ENCODE data around the gene CLEC12A. TPM values are rescaled to one million over a fixed set of nuclear protein-coding genes. Genes with fewer than 3 reads are reported as not detected.

CLEC12A gene
- total RNA-seq, 2 donors from 2014 or later: not detected

DNA sequence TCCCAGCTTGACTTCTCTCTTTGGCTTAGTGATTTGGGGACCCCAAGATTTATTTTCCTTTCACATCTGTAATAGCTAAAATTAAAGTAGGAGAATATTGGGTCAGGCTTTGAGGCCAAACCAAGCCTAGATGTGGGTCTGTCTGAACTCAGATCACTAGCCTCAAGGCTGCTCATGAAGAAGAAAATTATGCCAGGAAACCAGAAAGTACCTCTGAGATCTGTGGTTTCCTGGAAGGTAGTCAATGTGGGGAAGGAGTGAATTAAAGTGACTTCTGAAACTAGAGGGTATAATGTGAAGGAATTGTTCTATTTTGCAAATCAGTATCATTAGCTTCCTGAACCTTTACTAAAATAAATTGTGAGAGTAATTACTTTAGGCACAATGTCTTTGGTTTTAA, 13.4 kb upstream of the CLEC12A start:
- no peak overlapping the region for H3K27ac Mint-ChIP-seq
- no peaks in the 10 kb centered on the region for H3K36me3 Mint-ChIP-seq (ENCODE audit: low read depth)
- H3K4me1 Mint-ChIP-seq: peaks cover 37% of the 10 kb centered on the region

DNA sequence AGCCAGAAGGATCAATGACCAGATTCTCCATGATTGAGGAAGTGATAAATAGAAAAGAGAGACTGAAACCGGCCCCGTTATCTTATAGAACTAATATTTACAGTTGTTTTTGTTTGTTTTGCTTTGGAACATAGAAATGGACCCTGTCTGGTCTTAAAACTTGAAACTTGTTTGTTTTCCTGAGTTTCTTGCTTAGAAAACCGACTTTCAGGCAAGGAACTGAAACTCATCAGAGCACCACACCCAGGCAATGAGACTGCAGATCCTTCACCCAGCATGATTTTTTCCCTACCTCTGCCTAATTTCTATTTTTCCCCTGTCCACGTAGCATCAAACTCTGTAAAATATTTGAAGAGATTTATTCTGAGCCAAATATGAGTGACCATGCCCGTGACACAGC, 10.6 kb upstream of the CLEC12A start:
- Mint-ChIP-seq H3K27me3 (ENCODE audit: insufficient read depth) (no peaks in the 10 kb centered on the region), H3K36me3 (ENCODE audit: low read depth) (no peaks in the 10 kb centered on the region), H3K4me3 (no peak overlapping the region), H3K4me1 (peaks cover 38% of the 10 kb centered on the region), H3K27ac (no peak overlapping the region), H3K9me3 (no peaks in the 10 kb centered on the region)
- H3K9ac ChIP-seq (ENCODE audit: extremely low read depth, low read length, poor library complexity, severe bottlenecking): no peak overlapping the region
- peaks cover 14% of the 10 kb centered on the region for H3K4me1 ChIP-seq (ENCODE audit: control insufficient read depth, insufficient read depth, low read length)
- no peaks in the 10 kb centered on the region for H3K9me3 ChIP-seq (ENCODE audit: control insufficient read depth, low read length)
- H3K27me3 ChIP-seq (ENCODE audit: control insufficient read depth, insufficient read depth, low read length, poor library complexity, severe bottlenecking): no peaks in the 10 kb centered on the region
- no peak overlapping the region for H3K4me3 ChIP-seq (ENCODE audit: low read length)
- no peak for TF ChIP-seq CTCF (conservative IDR thresholded peaks at IDR 0.05)
- H3K27ac ChIP-seq (ENCODE audit: low read depth, low read length): no peak overlapping the region
- no peak for DNase-seq
- no peaks in the 10 kb centered on the region for H3K36me3 ChIP-seq (ENCODE audit: control insufficient read depth, insufficient read depth, low read length)
- 90 to 100% methylated on average over 3 to 5 of the region's 5 CpGs for WGBS, 2 experiments (ENCODE audit: insufficient coverage in 1 of 2, insufficient read length in 1 of 2)

More for the DNA sequence above, 13.4 kb upstream of the CLEC12A start:
- peaks cover 6% of the 10 kb centered on the region for H3K9me3 Mint-ChIP-seq
- no peaks in the 10 kb centered on the region for H3K36me3 ChIP-seq (ENCODE audit: control insufficient read depth, insufficient read depth, low read length)
- H3K4me3 Mint-ChIP-seq: no peak overlapping the region
- H3K9ac ChIP-seq (ENCODE audit: extremely low read depth, low read length, poor library complexity, severe bottlenecking): no peak overlapping the region
- no peaks in the 10 kb centered on the region for H3K9me3 ChIP-seq (ENCODE audit: control insufficient read depth, low read length)
- no peak for DNase-seq
- H3K4me3 ChIP-seq (ENCODE audit: low read length): no peak overlapping the region
- no peak for TF ChIP-seq CTCF (conservative IDR thresholded peaks at IDR 0.05)
- no peak overlapping the region for H3K27ac ChIP-seq (ENCODE audit: low read depth, low read length)
- H3K27me3 Mint-ChIP-seq (ENCODE audit: insufficient read depth): no peaks in the 10 kb centered on the region
- no peaks in the 10 kb centered on the region for H3K27me3 ChIP-seq (ENCODE audit: control insufficient read depth, insufficient read depth, low read length, poor library complexity, severe bottlenecking)
- peaks cover 14% of the 10 kb centered on the region for H3K4me1 ChIP-seq (ENCODE audit: control insufficient read depth, insufficient read depth, low read length)

- Mint-ChIP-seq H3K9me3 (peaks cover 2% of the 10 kb centered on the region), H3K4me3 (no peak overlapping the region), H3K36me3 (ENCODE audit: low read depth) (no peaks in the 10 kb centered on the region), H3K27me3 (ENCODE audit: insufficient read depth) (no peaks in the 10 kb centered on the region), H3K4me1 (peaks cover 38% of the 10 kb centered on the region), H3K27ac (no peak overlapping the region)
- no peak for TF ChIP-seq CTCF (conservative IDR thresholded peaks at IDR 0.05)
- no peak overlapping the region for H3K4me3 ChIP-seq (ENCODE audit: low read length)
- no peak overlapping the region for H3K9ac ChIP-seq (ENCODE audit: extremely low read depth, low read length, poor library complexity, severe bottlenecking)
- H3K36me3 ChIP-seq (ENCODE audit: control insufficient read depth, insufficient read depth, low read length): no peaks in the 10 kb centered on the region
- H3K27ac ChIP-seq (ENCODE audit: low read depth, low read length): no peak overlapping the region
- DNase-seq: no peak
- no peaks in the 10 kb centered on the region for H3K27me3 ChIP-seq (ENCODE audit: control insufficient read depth, insufficient read depth, low read length, poor library complexity, severe bottlenecking)
- peaks cover 14% of the 10 kb centered on the region for H3K4me1 ChIP-seq (ENCODE audit: control insufficient read depth, insufficient read depth, low read length)
- WGBS, 2 experiments (ENCODE audit: insufficient coverage in 1 of 2, insufficient read length in 1 of 2): 97% methylated on average over 3 of the region's 3 CpGs; no CpG with 5 or more reads in 1 of the 2 experiments
- no peaks in the 10 kb centered on the region for H3K9me3 ChIP-seq (ENCODE audit: control insufficient read depth, low read length)
These were observed 10.1 kb upstream of the CLEC12A start for GRCh38 chr12:9961106-9961505.
